Effector CD4-positive, alpha-beta T cell (primary cell): ENCODE data around the gene CCL20.
"Not testable (repeated sequence)": the region's sequence is repeated elsewhere in the genome, so short reads cannot be mapped to it uniquely, and the experiment has no call there.

Experiments used
- DNase-seq: peaks from one replicate; pipeline ENCODE4 v3.0.0-alpha.2; 2020
- total RNA-seq: gene quantifications from one replicate; lab custom pipeline; 2026; lab: John Stamatoyannopoulos, UW

The CCL20 gene, protein sequence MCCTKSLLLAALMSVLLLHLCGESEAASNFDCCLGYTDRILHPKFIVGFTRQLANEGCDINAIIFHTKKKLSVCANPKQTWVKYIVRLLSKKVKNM
- total RNA-seq: 0.94 reads per million

DNA sequence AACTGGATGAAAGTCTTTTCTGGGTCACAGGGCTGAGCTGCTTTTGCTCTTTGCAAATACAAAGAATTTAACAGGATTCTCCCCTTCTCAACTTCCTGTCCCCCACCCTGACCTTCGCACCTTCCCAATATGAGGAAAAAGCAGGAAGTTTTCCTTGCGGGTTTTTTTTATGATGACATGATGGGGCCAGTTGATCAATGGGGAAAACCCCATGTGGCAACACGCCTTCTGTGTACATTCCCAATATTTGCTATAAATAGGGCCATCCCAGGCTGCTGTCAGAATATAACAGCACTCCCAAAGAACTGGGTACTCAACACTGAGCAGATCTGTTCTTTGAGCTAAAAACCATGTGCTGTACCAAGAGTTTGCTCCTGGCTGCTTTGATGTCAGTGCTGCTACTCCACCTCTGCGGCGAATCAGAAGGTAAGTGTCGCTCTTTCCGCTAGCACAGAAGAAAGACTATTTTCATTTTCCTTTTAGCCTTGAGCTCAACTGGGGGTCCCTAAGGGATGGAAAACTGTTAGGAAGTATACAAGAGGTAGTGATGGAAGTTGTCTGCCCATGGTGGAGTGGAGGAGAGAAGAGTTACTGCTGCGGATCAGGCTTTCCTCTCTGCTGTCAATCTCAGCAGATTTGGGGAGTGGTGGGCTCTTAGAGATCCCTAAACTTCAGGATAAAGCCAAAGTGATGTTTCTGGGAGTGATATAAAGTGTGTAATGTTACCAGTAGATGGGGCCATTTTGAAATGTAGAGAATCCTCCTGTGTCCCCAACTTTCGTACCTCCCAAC is at the start of gene CCL20:
TSS of gene CCL20 (plus strand) at position 281 of the 792 bp plus-strand sequence. CDS start at position 351, 70 bp downstream.
- no peak for DNase-seq

DNA sequence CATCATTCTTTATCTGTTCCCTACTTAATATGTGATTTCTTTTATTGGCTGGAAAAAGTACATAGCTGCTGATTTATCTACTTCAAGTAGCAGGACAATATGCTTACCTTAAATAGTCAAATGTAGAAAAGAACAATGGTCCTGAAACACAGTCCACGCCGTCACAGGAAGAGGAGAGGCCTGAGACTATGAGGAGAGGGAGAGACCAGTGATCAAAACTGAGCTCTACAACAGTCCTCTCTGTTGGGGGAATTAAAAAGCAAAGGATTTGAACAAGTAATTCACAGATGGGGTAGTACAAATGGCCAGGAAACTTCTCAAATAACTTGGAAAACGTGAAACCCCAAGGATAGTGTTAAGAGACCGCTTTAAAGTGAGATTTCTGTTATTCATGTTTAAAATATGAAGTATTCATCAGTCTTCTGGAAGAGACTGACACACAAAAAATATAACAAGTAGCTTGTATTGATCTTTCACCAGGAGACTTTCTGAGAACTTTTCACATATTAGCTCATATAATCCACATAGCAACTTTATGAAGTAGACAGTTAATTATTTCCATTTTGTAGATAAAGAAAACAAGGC is 47.8 kb upstream of the CCL20 start:
- DNase-seq: no peak

DNA sequence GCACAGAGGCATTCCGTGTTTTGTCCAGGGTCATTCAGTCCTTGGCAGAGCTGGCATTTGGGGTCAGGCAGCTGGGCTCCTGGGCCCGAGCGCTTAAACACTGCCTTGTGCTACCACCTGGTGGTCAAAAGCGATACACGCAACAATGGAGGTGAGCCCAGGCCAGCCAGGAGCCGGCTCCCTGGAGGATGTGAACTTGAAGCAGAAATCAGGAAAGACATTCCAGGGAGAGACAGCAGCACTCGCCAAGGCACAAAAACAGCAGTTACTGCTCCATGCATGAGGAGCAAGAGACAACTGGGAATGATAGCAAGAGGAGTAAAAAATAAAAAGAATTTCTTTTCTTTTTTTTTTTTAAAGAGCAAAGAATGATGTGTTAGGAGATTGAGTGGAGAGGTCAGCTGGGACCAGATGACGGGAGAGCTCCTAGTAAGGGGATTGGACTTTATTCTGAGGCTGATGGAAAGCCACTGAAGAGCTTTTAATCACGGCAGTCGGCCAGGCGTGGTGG is 47.2 kb upstream of the CCL20 start:
- DNase-seq: peak; percentile 47

DNA sequence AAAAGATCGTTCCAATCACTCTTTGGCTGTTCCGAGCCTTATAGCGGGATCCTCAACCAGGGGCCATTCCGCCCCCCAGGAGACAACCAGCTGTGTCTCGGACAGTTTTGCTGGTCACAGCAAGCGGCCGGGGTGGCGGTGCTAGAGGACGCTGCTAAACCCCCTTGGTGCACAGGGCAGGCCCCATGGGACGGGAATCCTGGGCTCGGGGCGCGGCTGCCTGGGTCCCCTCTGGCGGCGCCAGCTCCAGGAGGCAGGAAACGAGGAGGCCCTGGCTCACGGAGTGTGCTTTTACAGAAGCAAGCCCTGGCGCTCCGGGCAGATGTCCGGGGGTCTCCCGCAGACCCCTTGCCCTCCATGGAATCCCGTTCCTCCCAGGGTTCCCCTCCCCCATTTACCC is 45.8 kb upstream of the CCL20 start:
- no peak for DNase-seq

GRCh38 chr2:227772197-227772661 is 41.4 kb upstream of the CCL20 start:
- no peak for DNase-seq

DNA sequence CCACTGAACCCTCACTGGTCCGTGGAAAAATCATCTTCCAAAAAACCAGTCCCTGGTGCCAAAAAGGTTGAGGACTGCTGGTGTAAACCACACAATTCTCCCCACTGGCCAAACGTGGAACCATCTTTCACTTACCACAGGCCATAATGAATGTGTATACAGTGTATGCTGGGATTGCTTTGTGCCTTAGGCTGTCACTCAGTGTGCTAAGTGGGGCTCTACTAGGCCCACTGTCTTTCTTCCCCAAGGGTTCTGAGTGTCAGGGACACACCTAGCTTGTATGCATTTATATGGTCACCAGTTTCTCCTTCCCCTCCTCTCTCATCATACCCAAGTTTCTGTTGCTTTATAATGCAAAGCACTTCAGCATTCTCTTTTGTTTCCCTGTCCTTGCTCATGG is 40.7 kb upstream of the CCL20 start:
- DNase-seq: no peak

DNA sequence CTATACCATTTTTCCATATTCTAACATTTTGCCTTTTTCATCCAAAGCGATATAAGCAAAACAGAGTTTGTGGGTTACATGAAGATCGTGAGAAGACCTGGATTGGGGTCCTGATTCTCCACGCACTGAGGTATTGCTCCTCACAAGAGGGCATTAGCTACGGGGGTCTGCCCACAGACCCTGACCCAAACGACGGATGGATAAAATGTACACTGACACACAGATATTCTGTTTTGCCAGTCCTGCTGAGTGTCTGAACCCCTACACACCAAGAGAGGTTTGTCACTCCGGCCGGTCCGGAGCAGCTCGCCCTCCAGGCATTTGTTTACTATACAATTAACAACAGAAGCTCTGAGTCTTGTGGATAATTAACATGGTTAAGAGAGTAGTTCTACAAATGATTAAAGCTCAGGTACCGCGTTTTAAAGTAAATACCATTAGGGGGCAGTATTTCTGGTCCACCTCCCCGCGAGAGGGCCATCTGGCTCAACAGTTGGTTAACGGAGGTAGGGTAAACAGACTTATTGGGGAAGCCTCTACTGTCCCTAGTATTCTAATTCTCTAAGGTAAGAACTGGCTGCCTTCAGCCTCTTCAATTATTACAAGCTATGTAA is 39.5 kb upstream of the CCL20 start:
- DNase-seq: no peak

DNA sequence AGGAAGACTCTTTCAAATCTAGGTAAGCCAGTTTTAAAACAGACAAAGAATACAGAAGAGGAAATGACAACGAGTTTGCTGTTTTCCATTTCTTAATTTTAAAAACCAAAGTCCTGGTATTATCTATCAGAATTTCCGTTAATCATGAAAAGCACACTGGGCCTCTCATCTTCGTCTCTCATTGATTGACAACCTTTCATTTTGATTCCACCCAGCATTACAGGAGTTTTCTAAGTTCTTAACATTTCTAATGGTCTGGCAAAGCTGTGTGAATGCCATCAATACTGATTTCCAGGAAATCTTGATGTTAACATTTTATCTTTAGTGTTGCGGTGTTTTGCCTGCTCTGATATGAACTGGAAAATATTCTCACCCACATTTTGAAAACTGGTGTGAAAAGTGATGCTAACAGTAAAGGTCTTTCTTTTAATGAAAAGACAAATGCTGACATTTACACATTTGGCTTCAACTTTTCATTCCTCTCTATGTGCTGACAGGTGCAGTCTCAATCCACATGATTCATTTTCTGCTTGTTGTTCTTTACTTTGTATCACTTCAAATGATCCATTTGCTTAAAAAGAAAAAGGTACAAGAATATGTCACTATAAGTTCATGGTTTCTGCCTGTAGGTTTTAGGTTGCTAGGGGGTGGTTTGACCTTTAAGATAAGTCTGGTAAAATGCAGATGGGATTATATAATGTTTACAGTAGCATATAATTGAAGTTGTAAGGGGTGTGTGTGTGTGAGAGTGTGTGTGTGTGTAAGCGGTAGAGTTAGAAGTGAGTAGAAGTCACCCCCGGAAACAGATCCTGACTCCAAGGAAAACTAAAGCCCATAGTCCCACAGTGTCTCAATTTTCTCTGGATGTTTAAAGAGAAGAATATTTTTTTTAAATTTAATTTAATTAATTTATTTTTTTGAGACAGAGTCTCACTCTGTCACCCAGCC is 38.5 kb upstream of the CCL20 start:
- DNase-seq: no peak

DNA sequence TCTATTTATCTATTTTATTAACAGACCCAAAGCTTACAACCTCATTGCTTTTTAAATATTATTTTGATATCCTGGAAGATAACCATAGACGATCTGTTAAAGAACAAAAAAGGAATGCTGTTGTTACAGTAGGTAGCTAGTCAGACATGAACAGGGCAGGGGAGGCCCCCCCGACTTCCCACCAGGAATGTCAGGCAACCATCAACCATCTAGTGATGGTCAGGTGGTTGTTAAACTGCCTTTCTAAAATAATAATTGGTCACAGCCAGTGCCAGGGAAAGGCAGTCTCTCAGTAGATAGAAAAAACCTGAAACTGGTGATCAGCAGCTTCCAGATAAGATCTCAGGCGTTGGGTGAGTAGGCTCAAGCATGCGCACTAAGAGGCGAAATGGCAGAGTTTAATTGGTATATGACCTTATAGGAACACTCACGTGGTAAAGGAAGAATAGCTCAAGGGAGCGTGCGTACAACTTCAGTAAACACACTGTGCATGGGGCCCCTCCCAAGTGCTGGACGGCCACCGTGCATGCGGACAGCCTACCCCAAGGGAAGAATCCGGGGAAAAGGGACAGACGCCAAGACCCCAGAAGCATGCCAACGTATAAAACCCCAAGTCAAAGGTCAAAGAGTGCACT is 32.5 kb upstream of the CCL20 start:
- no peak for DNase-seq

DNA sequence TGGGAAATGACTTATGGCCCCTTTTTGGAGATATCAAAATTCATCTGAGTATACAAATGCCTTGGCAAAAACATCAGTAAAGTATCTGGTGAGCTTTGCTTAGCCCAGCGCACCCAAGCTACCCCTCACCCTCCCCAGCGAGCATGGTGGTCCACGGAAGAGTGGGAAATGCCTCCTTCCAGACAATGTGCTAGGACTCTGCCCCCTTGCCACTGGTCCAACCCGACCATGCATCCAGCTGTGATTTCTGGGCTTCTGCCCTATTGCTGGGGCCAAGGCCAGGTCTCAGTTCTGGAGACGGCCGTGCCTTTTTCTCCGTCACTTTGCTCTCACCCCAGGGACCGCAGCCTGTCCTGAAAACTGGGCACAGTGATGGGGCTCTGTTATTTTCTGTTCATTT is 31.8 kb upstream of the CCL20 start:
- no peak for DNase-seq

DNA sequence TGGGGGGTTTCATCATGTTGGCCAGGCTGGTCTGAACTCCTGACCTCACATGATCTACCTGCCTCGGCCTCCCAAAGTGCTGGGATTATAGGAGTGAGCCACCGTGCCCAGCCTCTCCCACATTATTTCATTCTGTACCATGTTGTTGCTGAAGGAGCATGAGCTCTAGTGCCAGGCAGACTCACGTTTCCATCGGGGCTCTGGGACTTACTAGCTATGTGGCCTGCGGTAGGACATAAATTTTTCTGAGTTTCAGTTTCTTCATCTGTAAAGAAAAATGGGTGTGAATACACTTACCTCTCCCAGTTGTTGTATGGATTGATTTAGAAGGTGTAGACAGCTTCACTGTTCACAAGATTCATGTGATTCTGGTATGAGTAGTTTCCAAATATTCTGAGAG is 30.8 kb upstream of the CCL20 start:
- DNase-seq: no peak

DNA sequence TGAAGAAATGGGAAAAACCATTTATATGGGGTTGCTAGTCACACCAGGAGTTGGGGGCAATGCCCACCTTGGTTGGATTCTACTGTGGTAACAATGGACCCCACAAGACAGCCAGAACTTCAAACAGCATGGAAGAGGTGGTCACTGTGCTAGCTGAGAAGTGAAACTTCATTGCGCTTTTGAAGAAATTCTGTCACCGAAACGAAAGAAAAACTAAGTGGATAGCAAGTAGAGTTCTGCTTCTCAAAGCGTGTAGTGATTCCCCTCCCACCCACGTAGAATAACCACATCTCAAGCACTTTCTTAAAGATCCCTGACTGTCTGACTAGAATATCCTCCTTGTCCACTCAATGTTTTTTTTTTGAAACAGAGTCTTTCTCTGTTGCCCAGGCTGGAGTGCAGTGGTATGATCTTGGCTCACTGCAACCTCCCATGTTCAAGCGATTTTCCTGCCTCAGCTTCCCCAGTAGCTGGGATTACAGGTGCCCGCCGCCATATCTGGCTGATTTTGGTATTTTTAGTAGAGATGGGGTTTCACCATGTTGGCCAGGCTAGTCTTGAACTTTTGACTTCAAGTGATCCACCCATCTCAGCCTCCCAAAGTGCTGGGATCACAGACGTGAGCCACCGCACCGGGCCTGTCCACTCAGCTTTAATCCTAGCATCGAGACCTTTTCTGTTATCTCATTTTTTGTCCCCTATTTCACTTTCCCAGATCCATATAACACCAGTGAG is 30.1 kb upstream of the CCL20 start:
- no peak for DNase-seq

DNA sequence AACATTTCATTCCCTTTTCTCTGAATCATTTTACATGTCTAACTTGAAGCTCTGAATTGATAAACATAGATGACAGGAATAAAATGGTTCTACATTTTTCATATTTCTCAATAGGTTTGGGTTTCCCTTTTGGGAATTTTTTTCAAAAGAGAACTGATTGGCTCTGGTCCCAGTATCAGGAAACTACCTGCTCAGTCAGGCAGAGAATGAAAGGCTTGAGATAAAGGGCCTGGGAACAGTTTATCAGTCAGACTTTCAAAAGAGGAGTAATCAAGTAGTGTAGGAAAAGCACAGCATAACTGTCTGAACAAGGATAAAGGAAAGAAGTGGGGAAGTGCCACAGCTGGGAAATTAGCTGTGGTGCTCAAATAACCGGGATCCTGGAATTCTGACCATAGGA is 28.3 kb upstream of the CCL20 start:
- no peak for DNase-seq

GRCh38 chr2:227788561-227789018 is 25.1 kb upstream of the CCL20 start:
- DNase-seq: no peak

- no peak for DNase-seq
Measured at GRCh38 chr2:227789803-227790202, 23.8 kb upstream of the CCL20 start.

GRCh38 chr2:227793148-227793712 is 20.4 kb upstream of the CCL20 start:
- no peak for DNase-seq

DNA sequence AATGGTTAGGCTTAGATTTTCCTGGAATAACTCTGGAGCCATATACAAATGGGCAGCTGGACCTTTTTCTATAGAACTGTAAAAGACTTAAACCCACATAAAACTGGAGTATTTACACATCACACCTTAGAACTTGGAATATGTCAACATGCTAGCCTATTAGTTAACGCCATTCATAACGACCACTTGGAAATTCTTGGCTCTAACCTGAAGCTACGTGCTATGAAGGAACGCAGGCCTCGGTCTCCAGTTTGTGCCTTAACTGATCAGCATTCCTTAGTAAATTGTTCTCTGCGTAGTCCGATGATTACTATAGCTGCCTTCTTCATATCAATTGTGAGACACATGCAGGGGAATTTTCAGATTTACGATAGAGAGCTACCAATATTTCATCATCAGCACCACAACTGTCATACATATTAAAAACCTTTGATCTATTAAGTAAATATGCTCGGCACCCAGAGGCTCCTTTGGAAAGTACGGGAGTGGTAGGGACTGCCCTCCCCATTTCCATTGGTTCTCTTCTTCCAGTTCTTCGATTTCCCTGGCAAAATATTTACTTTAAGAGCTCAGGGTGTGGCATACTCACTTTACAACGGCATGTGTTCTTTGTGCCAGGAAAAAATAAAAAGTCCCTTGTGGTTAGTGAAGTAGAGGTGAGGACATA is 17.5 kb upstream of the CCL20 start:
- no peak for DNase-seq

DNA sequence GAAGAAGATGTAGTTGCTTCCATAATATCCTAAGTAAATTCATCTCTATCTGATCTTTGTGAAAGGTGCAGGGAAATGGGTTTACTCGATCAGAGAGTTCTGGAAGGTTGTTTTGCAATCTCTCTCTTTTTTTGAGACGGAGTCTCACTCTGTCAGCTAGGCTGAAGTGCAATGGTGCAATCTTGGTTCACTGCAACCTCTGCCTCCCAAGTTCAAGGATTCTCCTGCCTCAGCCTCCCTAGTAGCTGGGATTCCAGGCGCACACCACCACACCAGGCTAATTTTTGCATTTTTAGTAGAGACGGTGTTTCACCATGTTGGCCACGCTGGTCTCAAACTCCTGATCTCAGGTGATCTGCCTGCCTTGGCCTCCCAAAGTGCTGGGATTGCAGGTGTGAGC is 16.9 kb upstream of the CCL20 start:
- DNase-seq: not testable (repeated sequence)

DNA sequence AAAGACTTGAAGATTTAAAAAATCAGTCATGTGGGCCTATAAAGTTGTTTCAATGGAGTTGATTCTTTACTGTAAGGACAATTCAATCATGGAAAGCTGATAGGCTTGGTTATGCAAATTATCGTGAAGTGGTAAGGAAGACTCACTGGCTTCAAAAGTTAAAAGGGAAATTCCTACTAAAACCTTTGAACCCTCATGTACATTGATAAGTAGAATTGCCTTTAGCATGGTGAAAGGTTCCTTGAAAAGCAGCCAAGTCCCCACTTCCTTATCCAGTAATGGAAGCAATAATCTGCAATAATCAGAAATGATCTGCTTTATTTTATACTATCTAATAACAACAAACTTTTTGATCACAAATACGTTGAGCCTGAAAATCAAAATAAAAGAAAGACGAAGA is 14.4 kb upstream of the CCL20 start:
- DNase-seq: no peak

DNA sequence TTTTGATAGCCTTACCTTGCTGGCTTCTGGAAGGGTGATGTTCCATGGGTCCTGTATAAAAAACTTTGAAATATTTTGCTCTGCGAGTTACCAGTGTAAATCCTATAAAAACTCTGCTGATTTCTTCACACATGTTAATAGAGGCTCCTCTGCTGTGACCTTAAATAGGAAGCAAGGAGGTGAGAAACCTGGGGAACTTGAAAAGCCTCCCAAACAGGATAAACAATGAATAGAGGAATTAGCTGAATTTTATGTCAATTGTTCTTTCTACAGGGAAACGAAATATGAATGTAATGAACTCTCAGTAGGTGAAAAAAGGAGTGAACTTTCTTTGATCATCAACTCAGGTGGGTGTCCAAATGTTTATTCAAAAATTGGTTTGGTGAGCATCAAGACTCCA is 10.8 kb upstream of the CCL20 start:
- no peak for DNase-seq
